Measurements from ENCODE around the gene SLFN5.
"Not testable (repeated sequence)": the region's sequence is repeated elsewhere in the genome, so short reads cannot be mapped to it uniquely, and the experiment has no call there.

The SLFN5 gene

DNA sequence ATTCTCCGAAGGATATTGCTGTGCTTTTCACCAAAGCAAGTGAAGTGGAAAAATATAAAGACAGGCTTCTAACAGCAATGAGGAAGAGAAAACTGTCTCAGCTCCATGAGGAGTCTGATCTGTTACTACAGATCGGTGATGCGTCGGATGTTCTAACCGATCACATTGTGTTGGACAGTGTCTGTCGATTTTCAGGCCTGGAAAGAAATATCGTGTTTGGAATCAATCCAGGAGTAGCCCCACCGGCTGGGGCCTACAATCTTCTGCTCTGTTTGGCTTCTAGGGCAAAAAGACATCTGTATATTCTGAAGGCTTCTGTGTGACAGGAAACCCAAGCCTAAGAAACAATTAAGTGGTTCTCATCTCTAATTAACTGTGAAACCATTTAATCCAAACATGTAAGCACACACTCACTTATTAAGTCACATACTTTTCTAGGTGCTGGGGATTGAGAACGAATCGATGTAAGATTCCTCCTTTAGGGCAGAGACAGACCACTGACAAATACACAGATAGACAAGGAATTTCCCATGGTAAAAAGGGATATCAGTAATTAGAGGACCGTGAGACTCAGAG lies 22.8 kb downstream of the SLFN5 start:
- Histone ChIP-seq H3K4me1 (ENCODE audit: control insufficient read depth, low read depth, low read length) (no peaks in the 10 kb centered on the region), H3K36me3 (ENCODE audit: control insufficient read depth, low read depth, low read length) (no peaks in the 10 kb centered on the region), H3K27ac (ENCODE audit: low read length) (no peak overlapping the region), H3K27me3 (ENCODE audit: control insufficient read depth, insufficient read depth, low read length) (no peaks in the 10 kb centered on the region), H3K4me3 (ENCODE audit: low read length) (no peak overlapping the region), H3K9me3 (ENCODE audit: control insufficient read depth, low read depth, low read length) (no peaks in the 10 kb centered on the region), H3K9ac (ENCODE audit: low read length) (no peak overlapping the region)

DNA sequence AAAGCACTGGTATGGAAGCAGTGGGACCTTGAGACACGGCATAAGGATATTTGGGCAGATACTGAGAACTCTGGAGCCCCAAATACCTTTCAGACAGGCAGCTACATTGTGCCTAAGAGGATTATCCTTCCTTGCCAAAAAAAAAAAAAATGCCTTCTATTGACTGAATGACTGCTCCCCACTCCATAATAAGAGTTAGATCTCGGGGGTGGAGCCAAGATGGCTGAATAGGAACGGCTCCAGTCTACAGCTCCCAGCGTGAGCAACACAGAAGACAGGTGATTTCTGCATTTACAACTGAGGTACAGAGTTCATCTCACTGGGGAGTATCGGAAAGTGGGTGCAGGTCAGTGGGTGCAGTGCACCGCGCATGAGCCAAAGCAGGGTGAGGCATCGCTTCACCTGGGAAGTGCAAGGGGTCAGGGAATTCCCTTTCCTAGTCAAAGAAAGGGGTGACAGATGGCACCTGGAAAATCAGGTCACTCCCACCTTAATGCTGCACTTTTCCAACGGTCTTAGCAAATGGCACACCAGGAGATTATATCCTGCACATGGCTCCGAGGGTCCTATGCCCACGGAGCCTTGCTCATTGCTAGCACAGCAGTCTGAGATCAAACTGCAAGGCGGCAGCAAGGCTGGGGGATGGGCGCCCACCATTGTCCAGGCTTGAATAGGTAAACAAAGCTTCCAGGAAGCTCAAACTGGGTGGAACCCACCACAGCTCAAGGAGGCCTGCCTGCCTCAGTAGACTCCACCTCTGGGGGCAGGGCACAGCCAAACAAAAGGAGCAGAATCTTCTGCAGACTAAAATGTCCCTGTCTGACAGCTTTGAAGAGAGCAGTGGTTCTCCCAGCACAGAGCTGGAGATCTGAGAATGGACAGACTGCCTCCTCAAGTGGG lies 31.5 kb downstream of the SLFN5 start:
- not testable (repeated sequence) for H3K27ac ChIP-seq (ENCODE audit: low read length); H3K4me3 ChIP-seq (ENCODE audit: low read length); H3K27me3 ChIP-seq (ENCODE audit: control insufficient read depth, insufficient read depth, low read length); H3K36me3 ChIP-seq (ENCODE audit: control insufficient read depth, low read depth, low read length); H3K4me1 ChIP-seq (ENCODE audit: control insufficient read depth, low read depth, low read length); H3K9ac ChIP-seq (ENCODE audit: low read length); H3K9me3 ChIP-seq (ENCODE audit: control insufficient read depth, low read depth, low read length)

DNA sequence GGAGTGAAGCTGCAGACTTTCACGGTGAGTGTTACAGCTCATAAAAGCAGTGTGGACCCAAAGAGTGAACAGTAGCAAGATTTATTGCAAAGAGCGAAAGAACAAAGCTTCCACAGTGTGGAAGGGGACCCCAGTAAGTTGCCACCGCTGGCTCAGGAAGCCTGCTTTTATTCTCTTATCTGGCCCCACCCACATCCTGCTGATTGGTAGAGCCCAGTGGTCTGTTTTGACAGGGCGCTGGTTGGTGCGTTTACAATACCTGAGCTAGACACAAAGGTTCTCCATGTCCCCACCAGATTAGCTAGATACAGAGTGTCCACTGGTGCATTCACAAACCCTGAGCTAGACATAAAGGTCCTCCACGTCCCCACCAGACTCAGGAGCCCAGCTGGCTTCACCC lies 35.6 kb downstream of the SLFN5 start:
- not testable (repeated sequence) for H3K27ac ChIP-seq (ENCODE audit: low read length)

DNA sequence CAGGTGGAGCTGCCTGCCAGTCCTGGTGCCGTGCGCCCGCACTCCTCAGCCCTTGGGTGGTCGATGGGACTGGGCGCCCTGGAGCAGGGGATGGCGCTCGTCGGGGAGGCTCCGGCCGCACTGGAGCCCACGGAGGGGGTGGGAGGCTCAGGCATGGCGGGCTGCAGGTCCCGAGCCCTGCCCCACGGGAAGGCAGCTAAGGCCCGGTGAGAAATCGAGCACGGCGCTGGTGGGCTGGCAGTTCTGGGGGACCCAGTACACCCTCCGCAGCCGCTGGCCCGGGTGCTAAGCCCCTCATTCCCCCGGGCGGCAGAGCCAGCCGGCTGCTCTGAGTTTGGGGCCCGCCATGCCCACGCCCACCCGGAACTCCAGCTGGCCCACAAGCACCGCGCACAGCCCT lies 36.0 kb downstream of the SLFN5 start:
- H3K9ac ChIP-seq (ENCODE audit: low read length); H3K4me1 ChIP-seq (ENCODE audit: control insufficient read depth, low read depth, low read length); H3K36me3 ChIP-seq (ENCODE audit: control insufficient read depth, low read depth, low read length); H3K9me3 ChIP-seq (ENCODE audit: control insufficient read depth, low read depth, low read length); H3K27ac ChIP-seq (ENCODE audit: low read length); H3K27me3 ChIP-seq (ENCODE audit: control insufficient read depth, insufficient read depth, low read length); H3K4me3 ChIP-seq (ENCODE audit: low read length): not testable (repeated sequence)

More for the DNA sequence above, 35.6 kb downstream of the SLFN5 start:
- not testable (repeated sequence) for H3K4me1 ChIP-seq (ENCODE audit: control insufficient read depth, low read depth, low read length); H3K36me3 ChIP-seq (ENCODE audit: control insufficient read depth, low read depth, low read length); H3K9ac ChIP-seq (ENCODE audit: low read length); H3K9me3 ChIP-seq (ENCODE audit: control insufficient read depth, low read depth, low read length); H3K4me3 ChIP-seq (ENCODE audit: low read length); H3K27me3 ChIP-seq (ENCODE audit: control insufficient read depth, insufficient read depth, low read length)

DNA sequence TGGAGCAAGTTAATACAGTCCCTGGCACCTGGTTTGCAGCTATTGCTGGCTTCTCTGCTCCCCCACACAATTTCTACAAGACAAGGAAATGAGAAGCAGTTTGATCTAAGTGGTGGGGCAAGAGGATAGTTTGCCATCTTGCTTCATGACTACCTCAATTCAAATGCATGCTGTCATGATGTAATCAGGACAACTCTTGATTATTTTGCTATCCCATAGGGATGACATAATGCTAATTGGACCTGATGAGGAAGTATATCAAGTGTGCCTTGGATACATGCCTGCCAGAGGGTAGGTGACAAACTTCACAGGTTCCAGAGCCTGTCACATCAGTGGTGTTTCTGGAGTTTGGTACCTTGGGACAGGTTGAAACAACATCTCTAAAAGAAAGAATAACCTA lies 40.9 kb downstream of the SLFN5 start:
- Histone ChIP-seq H3K4me3 (ENCODE audit: low read length) (no peak overlapping the region), H3K9ac (ENCODE audit: low read length) (no peak overlapping the region), H3K27ac (ENCODE audit: low read length) (no peak overlapping the region), H3K36me3 (ENCODE audit: control insufficient read depth, low read depth, low read length) (no peaks in the 10 kb centered on the region), H3K27me3 (ENCODE audit: control insufficient read depth, insufficient read depth, low read length) (no peaks in the 10 kb centered on the region), H3K9me3 (ENCODE audit: control insufficient read depth, low read depth, low read length) (no peaks in the 10 kb centered on the region), H3K4me1 (ENCODE audit: control insufficient read depth, low read depth, low read length) (peaks cover 9% of the 10 kb centered on the region)

DNA sequence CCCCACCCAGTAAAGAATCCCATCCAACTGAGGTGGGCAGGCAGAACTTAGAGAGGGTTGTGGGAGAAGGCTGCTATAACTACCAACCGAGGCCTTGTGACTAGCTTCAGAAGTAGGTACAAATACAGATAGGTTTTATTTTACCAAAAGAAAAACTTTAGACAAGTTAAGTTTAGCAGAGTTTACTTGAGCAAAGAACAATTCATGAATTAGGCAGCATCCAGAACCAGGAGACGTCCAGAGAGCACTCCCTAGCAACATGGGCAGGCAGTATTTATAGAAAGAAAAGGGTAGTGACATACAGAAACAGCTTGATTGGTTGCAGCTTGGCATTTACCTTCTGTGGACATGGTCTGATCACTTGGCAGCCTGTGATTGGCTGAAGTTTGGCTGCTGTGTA lies 42.1 kb downstream of the SLFN5 start:
- Histone ChIP-seq H3K27me3 (ENCODE audit: control insufficient read depth, insufficient read depth, low read length) (no peaks in the 10 kb centered on the region), H3K27ac (ENCODE audit: low read length) (no peak overlapping the region), H3K9ac (ENCODE audit: low read length) (no peak overlapping the region), H3K9me3 (ENCODE audit: control insufficient read depth, low read depth, low read length) (no peaks in the 10 kb centered on the region), H3K36me3 (ENCODE audit: control insufficient read depth, low read depth, low read length) (no peaks in the 10 kb centered on the region), H3K4me1 (ENCODE audit: control insufficient read depth, low read depth, low read length) (peaks cover 9% of the 10 kb centered on the region), H3K4me3 (ENCODE audit: low read length) (no peak overlapping the region)

DNA sequence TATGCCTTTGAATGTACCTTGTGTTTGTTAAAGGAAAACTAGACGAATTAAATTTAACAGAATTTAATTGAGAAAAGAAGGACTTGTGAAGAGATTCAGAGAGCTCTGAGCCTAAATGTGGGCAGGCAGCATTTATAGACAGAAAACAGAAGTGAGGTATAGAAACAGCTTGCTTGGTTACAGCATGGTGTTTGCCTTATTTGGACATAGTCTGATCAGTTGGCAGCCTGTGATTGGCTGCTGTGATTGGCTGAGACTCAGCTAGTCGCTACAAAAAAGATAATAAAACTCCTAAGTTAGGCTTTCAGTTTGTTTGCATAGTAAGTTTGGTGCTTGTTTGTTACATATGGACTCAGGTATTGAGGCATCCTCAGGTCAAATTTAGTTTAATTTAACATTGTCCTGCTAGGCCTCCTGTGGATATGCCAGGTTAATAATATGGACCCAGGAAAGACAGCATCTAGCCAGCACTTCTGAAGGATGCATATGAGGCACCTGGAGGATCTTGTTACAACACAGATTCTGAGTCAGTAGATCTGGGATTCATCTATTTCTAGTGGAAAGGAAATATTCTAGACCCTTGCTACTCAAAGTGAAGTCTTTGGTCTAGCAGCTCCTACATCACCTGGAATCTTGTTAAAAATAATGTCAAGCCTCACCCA lies 43.4 kb downstream of the SLFN5 start:
- Histone ChIP-seq H3K4me3 (ENCODE audit: low read length) (no peak overlapping the region), H3K4me1 (ENCODE audit: control insufficient read depth, low read depth, low read length) (peaks cover 9% of the 10 kb centered on the region), H3K36me3 (ENCODE audit: control insufficient read depth, low read depth, low read length) (no peaks in the 10 kb centered on the region), H3K27me3 (ENCODE audit: control insufficient read depth, insufficient read depth, low read length) (no peaks in the 10 kb centered on the region), H3K27ac (ENCODE audit: low read length) (peak overlapping the region; percentile 22), H3K9ac (ENCODE audit: low read length) (peak overlapping the region; percentile 5), H3K9me3 (ENCODE audit: control insufficient read depth, low read depth, low read length) (no peaks in the 10 kb centered on the region)

DNA sequence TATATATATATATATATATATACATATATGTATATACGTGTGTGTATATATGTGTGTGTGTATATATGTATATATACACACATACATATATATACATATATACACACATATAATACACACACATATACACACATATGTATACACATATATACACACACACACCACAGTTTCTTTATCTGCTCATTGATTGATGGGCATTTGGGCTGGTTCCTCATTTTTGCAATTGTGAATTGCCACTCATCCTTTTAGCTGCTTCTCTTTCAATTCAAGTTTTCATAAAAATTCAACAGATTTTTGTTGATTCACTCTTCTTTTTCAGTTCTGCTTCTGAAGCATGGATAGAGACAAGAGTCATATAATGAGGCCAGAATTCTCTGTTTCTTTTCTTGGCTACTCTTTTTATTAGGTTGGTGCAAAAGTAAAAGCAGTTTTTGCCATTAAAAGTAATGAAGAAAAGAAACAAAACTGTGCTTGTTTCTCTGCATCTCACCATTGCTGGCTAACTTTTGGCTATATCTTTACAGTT lies 44.5 kb downstream of the SLFN5 start:
- no peak overlapping the region for H3K4me3 ChIP-seq (ENCODE audit: low read length)
- H3K27ac ChIP-seq (ENCODE audit: low read length) = no peak overlapping the region
- H3K4me1 ChIP-seq (ENCODE audit: control insufficient read depth, low read depth, low read length) = peaks cover 9% of the 10 kb centered on the region
- H3K9ac ChIP-seq (ENCODE audit: low read length) = no peak overlapping the region
- H3K27me3 ChIP-seq (ENCODE audit: control insufficient read depth, insufficient read depth, low read length) = no peaks in the 10 kb centered on the region
- no peaks in the 10 kb centered on the region for H3K9me3 ChIP-seq (ENCODE audit: control insufficient read depth, low read depth, low read length)
- H3K36me3 ChIP-seq (ENCODE audit: control insufficient read depth, low read depth, low read length) = no peaks in the 10 kb centered on the region

DNA sequence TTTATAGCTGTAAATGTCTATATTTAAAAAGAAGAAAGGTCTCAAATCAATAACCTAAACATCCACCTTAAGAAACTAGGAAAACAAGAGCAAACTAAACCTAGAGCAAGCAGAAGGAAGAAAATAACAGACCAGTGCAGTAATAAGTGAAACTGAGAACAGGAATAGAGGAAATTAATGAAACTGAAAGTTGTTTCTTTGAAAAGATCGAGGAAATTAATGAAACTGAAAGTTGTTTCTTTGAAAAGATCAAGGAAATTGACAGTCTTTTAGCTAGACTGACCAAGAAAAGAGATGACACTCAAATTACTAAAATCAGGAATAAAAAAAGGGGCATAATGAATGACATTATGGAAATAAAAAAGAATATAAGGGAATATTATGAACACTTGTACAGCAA lies 46.4 kb downstream of the SLFN5 start:
- H3K4me1 ChIP-seq (ENCODE audit: control insufficient read depth, low read depth, low read length) = peaks cover 9% of the 10 kb centered on the region
- H3K27me3 ChIP-seq (ENCODE audit: control insufficient read depth, insufficient read depth, low read length) = no peaks in the 10 kb centered on the region
- no peak overlapping the region for H3K9ac ChIP-seq (ENCODE audit: low read length)
- H3K36me3 ChIP-seq (ENCODE audit: control insufficient read depth, low read depth, low read length) = no peaks in the 10 kb centered on the region
- no peak overlapping the region for H3K27ac ChIP-seq (ENCODE audit: low read length)
- H3K9me3 ChIP-seq (ENCODE audit: control insufficient read depth, low read depth, low read length) = no peaks in the 10 kb centered on the region
- no peak overlapping the region for H3K4me3 ChIP-seq (ENCODE audit: low read length)

DNA sequence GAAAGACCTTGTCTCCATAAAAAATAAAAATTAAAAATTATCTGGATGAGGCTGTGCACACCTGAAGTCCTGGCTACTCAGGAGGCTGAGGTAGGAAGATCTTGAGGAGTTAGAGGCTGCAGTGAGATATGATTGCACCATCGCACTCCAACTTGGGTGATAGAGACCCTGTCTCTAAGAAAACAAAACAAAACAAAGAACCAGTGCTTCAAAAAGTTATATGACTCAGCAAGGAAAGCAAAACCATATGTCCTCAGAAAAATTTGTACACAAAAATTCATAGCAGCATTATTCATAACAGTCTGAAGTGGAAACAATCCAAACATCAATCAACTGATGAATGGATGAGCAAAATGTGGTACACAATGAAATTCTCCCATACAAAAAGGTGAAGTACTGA lies 48.9 kb downstream of the SLFN5 start:
- no peak overlapping the region for H3K9ac ChIP-seq (ENCODE audit: low read length)
- H3K27me3 ChIP-seq (ENCODE audit: control insufficient read depth, insufficient read depth, low read length) = no peaks in the 10 kb centered on the region
- H3K9me3 ChIP-seq (ENCODE audit: control insufficient read depth, low read depth, low read length) = no peaks in the 10 kb centered on the region
- no peaks in the 10 kb centered on the region for H3K4me1 ChIP-seq (ENCODE audit: control insufficient read depth, low read depth, low read length)
- no peak overlapping the region for H3K27ac ChIP-seq (ENCODE audit: low read length)
- H3K4me3 ChIP-seq (ENCODE audit: low read length) = no peak overlapping the region
- no peaks in the 10 kb centered on the region for H3K36me3 ChIP-seq (ENCODE audit: control insufficient read depth, low read depth, low read length)

DNA sequence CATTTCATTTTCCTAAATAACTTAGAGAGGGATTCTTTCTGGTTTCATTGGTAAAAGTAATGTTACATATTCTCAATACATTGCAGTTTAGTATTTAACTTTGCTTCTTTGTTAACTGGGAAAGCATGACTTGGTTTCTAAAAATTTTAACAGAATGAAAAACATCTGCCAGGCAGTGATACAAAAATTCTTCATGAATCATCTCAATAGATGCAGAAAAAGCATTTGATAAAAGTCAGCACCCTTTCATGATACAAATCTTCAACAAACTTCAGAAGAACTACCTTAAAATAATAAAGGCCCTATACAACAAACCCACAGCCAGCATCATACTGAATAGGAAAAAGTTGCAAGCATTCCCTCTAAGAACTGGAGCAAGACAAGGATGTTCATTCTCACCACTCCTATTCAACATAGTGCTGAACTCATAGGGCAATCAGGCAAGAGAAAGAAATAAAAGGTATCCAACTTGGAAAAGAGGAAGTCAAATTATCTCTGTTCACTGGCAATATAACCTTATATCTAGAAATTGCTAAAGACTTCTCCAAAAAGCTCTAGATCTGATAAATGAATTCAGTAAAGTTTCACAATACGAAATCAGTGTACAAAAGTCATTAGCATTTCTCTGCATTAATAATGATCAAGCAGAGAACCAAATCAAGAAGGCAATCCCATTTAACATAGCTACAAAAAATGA lies 50.4 kb downstream of the SLFN5 start:
- Histone ChIP-seq H3K9ac (ENCODE audit: low read length) (no peak overlapping the region), H3K27ac (ENCODE audit: low read length) (no peak overlapping the region), H3K4me1 (ENCODE audit: control insufficient read depth, low read depth, low read length) (no peaks in the 10 kb centered on the region), H3K9me3 (ENCODE audit: control insufficient read depth, low read depth, low read length) (no peaks in the 10 kb centered on the region), H3K4me3 (ENCODE audit: low read length) (no peak overlapping the region), H3K36me3 (ENCODE audit: control insufficient read depth, low read depth, low read length) (no peaks in the 10 kb centered on the region), H3K27me3 (ENCODE audit: control insufficient read depth, insufficient read depth, low read length) (no peaks in the 10 kb centered on the region)
